HG03432 (cell line): Measurements from ENCODE around the gene SET.
"Not testable (repeated sequence)": the region's sequence is repeated elsewhere in the genome, so short reads cannot be mapped to it uniquely, and the experiment has no call there.

Experiments used
- ATAC-seq: cut with Tn5 transposase; IDR thresholded peaks from one replicate; pipeline ENCODE4 v1.9.1; 2021; ENCODE audit warnings: mild to moderate bottlenecking, moderate library complexity; ENCODE audit not compliant: unreplicated experiment

The SET gene, protein sequence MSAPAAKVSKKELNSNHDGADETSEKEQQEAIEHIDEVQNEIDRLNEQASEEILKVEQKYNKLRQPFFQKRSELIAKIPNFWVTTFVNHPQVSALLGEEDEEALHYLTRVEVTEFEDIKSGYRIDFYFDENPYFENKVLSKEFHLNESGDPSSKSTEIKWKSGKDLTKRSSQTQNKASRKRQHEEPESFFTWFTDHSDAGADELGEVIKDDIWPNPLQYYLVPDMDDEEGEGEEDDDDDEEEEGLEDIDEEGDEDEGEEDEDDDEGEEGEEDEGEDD

DNA sequence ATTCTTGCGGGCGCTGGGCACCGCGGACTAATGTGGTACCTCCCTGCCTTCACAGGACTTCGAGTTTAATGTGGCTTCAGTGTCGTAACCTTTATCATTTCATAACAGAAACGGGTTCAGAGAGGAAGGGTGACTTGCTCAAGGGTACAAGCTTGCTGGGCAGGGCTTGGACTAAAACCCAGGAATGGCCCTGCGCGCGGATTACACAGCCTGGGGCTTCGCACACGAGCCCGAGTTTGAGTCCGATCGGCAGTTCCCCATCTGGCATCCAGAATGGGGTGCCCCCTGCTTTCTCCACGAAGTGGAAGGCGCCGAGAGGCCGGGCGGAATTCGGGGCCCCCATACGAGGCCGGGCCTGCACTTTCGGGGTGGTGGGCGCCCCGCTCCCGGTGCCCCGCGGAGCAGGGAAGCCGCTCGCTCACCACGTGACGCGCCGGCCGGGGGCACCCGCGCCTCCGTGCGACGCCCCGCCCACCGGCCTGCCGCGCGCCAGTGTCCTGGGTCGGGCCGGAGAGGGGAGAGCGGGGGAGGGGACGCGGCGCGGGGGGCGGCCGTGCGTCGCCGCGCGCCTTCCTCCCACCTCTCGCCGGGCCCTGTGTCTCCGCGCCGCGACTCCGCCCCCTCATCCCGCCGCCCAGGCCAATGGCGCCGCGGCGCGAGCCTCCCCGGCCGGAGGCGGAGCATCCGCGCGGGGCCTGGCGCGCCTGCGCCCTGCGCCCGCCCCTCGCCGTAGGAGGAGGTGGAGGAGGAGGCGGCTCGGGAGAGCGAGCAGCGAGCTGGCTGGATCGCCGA is at the start of gene SET:
Gene SET, plus strand, starts transcription at position 722 of the 792 bp plus-strand sequence. CDS start 361 bp downstream, outside the sequence.
- peak; percentile 75 for ATAC-seq

DNA sequence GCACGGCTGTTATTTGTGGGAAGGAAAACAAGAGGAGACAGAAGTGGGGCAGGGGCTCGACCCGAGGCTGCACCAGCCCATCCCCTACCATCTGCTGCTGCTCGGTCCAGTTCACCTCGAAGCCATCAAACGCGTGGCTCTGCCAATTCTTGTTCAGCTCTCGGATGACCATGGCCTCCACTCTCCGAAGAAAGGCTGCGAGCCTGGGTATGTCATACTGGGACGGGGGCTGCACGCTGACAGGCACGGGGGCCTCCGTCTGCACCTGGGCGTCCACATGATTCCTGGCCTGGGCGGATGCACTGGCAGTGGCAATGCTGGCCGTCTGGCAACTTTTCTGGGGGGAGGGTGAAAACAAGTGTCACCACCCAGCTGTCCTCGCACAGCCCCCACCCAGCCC is 48.4 kb upstream of the SET start:
- ATAC-seq = no peak

DNA sequence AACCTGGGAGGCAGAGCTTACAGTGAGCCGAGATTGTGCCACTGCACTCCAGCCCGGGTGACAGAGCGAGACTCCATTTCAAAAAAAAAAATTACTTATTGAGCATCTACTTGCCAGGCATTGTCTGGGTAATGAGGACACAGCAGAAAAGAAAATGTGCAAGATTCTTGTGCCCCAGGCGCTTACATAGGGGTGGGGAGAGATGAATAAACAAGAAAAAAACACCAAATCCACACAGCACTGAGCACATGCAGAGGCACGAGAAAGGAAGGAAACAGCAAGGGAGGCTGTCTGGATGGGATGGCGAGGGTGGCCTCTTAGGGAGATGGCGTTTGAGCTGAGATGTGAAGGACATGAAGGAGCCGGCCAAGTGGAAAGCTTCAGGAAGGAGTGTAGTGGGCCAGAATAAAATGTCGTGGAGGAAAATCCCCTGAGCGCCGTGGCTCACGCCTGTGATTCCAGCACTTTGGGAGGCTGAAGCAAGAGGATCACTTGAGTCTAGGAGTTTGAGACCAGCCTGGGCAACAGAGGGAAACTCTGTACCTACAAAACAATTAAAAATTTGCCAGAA is 46.3 kb upstream of the SET start:
- no peak for ATAC-seq

DNA sequence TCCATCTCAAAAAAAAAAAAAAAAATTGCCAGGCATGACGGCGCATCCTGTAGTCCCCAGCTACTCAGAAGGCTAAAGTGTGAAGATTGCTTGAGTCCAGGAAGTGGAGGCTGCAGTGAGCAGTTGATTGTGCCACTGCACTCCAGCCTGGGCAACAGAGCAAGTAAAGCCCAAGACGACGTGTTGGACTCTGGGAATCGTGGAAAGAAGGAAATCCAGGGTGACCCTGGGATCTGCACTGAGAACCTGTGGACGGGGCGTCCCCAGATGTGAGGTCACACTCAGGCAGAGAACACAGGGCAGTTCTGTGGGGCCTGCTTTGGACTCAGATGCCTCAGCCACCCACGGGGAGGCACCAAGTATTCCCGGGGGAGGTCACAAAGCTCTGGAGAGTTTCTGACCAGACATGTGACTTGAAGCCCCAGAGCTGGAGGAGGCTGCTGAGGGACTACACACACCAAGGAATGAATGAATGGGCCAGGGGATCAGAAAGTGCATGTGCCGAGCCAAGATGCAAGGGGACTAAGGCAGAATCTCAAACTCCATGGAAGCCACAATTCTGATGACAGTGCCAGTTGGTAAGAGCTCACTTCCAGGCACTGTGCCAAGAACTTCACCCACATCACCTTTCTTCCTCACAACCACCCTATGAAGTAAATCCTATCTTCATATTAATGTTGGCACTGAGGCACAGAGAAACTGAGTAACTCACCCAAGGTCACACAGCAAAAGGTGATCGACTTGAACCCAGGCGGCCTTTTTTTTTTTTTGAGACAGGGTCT is 45.3 kb upstream of the SET start:
- ATAC-seq = peak; percentile 77

DNA sequence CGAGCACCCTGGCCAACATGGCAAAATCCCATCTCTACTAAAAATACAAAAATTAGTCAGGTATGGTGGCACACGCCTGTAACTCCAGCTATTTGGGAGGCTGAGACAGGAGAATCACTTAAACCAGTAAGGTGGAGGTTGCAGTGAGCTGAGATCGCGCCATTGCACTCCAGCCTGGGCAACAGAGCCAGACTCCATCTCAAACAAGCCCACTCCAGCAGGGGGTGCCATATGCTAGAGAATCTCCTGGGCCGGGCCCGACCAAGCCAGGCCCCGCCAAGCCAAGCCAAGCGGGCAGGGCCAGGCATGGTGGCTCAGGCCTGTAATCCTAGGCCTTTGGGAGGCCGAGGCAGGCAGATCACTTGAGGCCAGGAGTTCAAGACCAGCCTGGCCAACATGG is 40.8 kb upstream of the SET start:
- not testable (repeated sequence) for ATAC-seq

DNA sequence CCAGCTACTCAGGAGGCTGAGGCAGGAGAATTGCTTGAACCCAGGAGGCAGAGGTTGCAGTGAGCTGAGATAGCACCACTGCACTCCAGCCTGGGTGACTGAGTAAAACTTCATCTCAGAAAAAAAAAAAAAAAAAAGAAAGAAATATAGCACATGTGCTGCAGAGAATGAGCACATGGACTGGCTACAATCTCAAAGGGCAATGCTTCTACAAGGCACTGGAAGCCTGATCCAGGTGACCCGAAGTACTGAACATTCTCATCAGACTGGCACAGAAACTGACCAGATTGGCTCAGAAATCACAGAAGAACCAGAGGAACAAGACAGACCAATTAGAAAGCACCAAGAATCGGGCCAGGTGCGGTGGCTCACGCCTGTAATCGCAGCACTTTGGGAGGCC is 37.2 kb upstream of the SET start:
- no peak for ATAC-seq

DNA sequence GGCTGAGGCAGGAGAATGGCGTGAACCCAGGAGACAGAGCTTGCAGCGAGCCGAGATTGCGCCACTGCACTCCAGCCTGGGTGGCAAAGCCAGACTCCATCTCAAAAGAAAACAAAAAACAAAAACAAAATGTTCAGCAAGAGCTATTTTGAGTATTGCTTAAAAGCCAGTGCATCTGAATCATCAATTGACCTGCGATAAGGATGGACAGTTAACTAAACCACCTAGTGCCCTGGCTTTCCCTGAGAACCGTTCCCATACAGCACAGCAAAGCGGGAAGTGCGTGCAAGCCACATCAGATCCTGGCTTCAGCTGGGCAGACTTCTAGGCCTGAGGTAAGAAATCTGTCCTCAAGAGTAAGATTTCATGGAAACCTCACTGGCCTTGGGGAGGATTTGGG is 35.1 kb upstream of the SET start:
- no peak for ATAC-seq

DNA sequence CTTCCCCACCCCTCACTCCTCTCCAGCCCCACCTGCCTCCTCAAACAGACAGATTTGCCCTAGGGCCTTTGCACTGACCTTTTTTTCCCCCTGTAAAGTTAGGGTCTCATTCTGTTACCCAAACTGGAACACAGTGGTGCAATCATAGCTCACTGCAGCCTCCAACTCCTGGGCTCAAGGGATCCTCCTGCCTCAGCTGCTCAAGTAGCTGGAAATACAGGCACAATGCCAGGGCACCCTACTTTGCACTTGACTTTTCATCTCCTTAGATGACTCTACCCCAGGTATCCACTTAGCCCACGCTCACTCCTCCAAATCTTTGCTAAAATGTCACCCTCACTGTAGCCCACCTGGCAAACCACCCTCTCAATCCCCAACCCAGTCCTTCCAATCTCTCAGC is 34.5 kb upstream of the SET start:
- ATAC-seq = no peak

DNA sequence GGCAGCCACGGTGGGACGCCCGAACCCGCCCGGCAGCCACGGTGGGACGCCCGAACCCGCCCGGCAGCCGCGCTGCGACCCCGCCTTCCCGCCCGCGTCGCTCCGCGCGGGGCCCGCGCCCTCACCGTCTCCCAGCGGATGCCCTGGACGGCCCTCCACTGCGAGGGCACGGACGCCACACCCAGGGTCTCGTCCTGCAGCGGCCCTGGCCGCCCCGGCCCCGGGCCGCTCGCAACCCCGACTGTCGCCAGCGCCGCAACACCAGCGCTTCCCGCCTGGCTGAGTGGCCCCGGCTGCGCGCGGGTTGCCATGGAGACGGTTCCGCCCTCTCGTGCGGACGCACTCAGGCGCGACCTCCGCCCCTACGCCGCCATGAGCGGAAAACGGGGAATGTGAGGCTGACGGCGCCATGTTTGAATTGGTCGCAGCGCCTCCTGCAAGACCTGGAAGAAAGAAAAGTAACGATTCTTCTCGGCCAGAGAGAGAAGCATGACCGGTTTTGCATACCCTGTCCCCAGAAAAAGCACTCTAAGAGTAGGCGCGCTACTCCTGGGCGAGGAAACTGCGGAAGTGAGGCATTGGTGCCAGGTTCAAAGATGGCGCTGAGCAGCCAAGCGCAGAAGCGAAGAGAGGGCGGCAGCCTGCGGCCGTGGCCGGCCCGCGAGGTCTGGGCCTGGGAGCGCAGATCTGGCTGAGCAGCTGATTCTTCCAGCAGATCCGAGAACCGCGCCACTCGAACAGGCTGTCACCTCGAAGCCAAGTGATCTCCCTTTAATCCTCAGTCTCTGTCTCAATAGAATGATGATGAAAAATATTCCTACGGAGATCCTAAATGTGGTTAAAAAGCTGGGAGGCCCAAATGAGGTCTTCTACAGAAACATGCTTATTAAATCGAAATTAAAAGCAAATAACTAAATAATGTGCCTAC is 32.3 kb upstream of the SET start, which contains the start of gene DYNC2I2:
Gene DYNC2I2, minus strand, starts transcription at position 432 of the 928 bp plus-strand sequence. Its CDS starts 121 bp downstream, at position 311.
- peak; percentile 76 for ATAC-seq

DNA sequence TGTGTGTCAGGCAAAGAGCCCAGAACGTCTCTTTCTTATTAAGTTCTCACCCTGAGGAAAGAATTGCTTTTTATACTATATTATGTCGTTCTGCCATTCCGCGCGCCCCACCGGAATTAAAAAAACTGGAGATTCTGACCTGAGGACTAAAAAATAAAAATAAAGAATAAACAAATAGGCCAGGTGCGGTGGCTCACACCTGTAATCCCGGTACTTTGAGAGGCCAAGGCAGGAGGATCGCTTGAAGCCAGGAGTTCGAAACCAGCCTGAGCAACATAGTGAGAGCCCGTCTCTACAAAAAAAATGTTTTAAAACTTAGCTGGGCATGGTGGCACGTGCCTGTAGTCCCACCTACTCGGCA is 31.7 kb upstream of the SET start:
- ATAC-seq = no peak

DNA sequence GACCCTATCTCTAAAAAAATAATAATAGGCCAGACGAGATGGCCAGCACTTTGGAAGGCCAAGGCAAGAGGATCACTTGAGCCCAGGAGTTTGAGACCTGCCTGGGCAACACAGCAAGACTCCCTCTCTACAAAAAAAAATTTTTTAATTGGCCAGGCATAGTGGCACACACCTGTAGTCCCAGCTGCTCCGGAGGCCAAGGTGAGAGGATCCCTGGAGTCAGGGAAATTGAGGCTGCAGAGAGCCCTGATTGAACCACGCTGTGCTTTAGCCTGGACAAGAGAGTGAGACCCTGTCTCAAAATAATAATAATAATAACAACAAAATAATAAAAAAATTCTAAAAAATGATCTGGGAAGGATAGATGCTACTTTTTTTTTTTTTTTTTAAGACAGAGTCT is 31.2 kb upstream of the SET start:
- no peak for ATAC-seq

DNA sequence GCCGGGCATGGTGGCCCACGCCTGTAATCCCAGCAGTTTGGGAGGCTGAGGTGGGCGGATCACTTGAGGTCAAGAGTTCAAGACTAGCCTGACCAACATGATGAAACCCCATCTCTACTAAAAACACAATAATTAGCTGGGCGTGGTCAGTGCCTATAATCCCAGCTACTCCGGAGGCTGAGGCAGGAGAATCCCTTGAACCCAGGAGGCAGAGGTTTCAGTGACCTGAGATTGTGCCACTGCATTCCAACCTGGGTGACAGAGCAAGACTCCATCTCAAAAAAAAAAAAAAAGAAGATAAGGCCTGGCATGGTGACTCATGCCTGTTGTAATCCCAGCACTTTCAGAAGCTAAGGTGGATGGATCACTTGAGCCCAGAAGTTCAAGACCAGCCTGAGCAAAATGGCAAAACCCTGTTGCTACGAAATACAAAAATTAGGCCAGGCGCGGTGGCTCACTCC is 22.5 kb upstream of the SET start:
- not testable (repeated sequence) for ATAC-seq

DNA sequence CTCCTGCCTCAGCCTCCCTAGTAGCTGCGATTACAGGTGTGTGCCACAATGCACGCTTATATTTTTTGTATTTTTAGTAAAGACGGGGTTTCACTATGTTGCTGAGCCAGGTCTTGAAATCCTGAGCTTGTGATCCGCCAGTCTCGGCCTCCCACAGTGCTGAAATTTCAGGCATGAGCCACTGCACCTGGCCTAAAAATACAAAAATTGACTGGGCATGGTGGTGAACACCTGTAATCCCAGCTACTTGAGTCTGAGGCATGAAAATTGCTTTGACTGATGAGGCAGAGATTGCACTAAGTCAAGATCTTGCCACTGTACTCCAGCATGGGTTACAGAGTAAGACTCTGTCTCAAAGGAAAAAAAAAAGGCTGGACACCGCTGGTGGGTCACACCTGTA is 19.2 kb upstream of the SET start:
- no peak for ATAC-seq

DNA sequence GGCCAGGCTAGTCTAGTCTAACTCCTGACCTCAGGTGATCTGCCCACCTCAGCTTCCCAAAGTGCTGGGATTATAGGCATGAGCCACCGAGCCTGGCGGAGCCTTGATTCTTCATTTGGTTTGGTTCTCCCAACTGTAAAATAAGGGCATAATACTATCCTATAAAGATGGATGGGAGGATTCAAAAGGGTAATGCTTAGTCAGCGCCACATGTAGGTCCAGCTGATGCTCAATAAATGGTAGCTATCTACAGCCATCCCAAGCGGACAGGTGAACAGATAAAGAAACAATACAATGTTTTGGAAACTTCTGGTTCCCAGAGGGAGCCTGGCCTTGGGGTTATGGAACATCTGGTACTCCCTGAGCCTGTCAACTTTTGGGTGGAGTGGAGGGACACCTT is 13.6 kb upstream of the SET start:
- no peak for ATAC-seq

DNA sequence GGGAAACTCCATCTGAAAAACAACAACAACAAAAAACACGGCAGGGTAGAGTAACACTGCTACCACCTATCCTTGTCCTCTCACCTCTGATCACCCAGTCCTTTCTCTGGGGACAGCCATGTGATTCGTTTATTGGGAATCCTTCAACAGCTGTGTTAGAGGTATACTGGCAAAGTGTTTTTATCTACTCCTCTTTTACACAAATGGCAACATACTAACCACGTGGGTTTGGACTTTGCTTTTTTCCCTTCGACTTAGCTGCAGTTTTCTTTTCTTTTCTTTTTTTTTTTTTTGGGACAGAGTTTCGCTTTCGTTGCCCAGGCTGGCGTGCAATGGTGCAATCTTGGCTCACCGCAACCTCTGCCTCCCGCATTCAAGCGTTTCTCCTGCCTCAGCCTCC is 11.2 kb upstream of the SET start:
- ATAC-seq = no peak

DNA sequence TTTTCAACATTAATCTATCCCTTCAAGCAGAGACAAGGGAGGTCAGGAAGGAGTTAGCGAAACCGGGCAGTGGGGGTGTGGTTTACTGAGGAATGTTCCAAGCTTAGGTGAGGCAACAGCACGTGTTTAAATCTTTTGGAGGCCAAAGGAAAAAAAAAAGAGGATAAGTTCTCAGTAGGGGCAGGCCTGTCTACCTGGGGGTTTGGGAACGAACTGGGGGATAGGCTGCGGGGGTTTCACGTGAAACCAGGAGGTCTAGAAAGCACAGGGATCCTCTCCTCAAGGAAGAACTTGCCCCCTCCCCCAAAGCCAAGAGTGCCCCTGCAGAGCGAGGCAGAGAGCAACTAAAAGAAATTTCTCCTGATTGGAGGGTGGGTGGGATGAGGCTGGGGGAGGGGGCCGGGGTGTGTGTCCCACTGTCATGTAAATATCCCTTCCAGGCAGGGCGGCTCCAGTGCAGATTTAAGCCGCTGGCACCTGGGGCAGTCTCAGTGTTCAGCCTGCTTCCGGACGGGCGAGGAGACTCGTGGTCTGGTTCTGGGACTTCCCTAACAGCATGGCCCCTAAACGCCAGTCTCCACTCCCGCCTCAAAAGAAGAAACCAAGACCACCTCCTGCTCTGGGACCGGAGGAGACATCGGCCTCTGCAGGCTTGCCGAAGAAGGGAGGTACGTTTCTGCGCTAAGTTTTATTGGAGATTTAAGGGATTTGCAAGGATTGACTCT is 5.5 kb upstream of the SET start:
- peak; percentile 33 for ATAC-seq

DNA sequence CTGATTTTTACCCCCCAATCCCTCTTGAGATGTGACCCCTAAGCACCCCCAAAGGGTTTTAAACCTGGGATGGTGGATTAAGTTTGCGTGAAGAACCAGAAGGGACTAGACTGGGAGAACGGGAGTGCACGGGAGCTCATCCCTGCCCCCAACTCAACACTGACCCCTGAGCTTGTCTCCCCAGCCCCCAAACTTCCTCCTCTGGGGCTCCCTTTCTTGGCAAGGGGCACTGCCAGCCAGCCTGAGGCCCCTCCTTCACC is 5.0 kb upstream of the SET start:
- no peak for ATAC-seq

DNA sequence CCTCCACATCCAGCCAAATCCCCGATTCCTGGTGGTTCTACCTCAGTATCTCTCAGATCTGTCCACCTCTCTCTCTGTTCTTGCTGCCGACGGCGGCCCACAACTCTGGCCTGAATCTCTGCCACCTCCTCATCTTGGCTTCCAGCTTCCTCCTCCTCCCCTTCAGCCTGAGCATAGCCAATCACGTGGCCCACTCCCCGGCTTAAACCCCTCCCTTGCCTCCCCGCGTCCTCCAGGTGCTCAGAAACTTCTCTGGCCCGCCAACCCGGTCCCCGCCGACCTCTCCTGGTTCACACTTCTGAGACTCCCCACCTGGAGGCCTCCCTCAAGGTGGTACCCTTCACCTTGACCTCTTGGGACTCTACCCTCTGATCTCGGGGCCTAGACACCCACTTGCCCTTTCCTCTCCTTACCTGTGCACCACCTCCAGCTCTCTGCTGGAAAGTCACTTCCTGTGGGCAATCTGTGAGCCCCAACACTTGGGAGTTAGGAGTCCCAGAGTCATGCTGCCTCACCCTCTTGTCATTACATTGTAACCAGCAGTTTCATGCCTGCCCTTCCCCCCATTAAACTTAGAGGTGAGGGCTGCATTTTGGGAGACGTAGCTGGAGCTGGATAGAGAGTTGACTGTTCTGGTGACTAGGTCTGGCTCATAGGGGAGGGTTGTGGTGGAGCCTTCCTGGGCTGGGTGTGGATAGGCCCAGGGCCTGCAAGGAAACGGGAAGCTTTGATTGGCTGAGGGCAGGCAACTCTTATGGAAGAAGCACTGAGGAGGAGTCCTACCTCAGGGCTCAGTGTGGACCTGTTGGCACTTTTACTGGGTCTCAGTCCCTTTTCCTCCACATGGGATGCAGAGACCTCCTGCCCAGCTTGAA is 4.5 kb upstream of the SET start:
- peak; percentile 29 for ATAC-seq
